ENCODE results near the gene TMEM94. TPM values are rescaled to one million over a fixed set of nuclear protein-coding genes. Genes with fewer than 3 reads are reported as not detected.

Gene TMEM94
- 37.2 and 53.6 TPM in 2 replicates for total RNA-seq

DNA sequence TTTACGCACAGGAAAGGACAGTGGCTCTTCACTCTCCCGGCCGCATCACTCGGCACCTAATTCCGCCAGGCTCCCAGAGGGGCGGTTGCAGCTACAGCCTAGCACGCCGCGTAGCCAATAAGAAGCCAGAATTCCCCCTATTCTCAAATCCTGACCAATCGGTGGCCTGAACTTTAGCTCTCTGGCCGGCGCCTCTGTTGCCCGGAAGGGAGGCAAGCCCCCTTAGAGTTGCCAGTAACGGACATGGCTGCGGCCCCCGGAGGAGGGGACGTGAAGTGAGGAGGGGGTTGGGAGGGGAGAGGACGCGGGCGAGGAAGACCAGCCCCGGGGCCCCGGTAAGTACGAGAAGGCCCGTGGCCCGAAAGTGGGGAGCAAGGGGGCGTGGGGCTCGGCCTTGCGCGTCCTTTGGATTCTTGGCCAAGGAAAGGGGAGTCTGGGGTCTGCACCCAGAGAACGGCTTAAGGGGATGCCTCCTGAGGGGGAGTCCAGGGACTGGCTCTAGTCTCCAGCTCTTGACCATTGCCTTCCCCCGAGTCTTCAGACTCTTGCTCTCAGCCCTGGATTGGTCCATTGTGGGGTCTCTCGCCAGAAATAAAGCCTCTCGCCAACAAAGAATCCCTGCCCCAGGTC is at the start of gene TMEM94:
Gene TMEM94, plus strand, starts transcription at position 219 of the 630 bp plus-strand sequence. CDS start 15,271 bp downstream, outside the sequence.

GRCh38 chr17:75515496-75516254 is 59.2 kb downstream of the TMEM94 start, which contains the start of gene CASKIN2:
CASKIN2 (minus strand) TSS chr17:75515537; CDS start chr17:75513804, 1,733 bp downstream.

GRCh38 chr17:75516255-75516618 is 59.8 kb downstream of the TMEM94 start, which contains the start of gene TSEN54:
TSEN54 (plus strand) TSS chr17:75516528; CDS start chr17:75516561, 33 bp downstream.

DNA sequence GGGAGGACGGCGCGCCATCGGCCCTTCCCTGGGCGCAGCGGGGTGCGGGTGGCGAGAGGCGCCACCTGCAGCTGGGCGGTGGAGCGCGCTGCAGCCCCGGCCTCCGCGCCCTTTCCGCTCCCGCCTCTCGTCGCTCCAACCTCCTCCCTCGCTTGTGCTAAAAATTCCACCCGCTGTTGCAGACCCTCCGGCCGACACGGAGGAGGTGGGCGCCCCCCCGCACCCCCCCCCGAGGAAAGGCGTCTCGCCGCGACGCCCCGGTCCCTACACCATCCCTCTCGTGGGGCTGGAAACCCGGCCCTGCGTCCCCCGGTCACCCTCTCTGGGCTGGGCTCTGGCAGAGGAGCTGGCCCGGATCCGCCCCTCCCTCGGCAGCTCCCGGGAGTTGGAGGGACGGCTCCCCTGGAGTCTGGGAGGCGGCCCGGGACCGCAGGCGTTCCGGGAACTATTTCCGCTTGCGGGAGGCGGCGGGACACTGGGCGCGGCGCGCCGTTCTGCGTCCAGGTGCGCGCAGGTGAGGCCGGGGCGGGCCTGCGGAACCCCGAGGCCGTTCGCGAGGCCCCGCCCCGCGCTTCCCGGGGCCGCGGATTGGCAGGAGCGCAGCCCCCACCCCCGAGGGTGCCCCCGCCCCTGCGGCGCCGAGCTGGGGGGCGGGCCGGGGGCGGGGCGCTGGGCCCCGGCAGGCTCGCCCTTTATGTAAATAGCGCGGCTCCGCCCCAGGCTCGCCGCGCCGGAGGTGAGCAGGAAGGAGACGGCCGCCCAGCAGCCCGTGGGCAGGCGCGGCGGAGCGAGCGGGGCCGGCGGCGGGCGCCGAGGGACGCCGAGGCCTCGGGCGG is 68.8 kb downstream of the TMEM94 start, which contains the start of gene LLGL2:
Gene LLGL2, plus strand, starts transcription at position 728 of the 836 bp plus-strand sequence. CDS start 17,730 bp downstream, outside the sequence.

Other genes starting within 250 kb of the TMEM94 start
- 16.9 and 18.5 TPM in 2 replicates for gene GGA3, start 195.0 kb upstream of the TMEM94 start, total RNA-seq
- 41.2 and 49.6 TPM in 2 replicates for gene MRPS7, start 194.8 kb upstream of the TMEM94 start, total RNA-seq
- gene MIF4GD, start 185.4 kb upstream of the TMEM94 start, total RNA-seq = 5.8 and 6.9 TPM in 2 replicates
- 5.3 and 5.5 TPM in 2 replicates for gene SLC25A19, start 167.2 kb upstream of the TMEM94 start, total RNA-seq
- gene GRB2, start 51.0 kb upstream of the TMEM94 start, total RNA-seq = 74.9 and 86.8 TPM in 2 replicates
- 7.1 and 8.0 TPM in 2 replicates for gene CASKIN2, start 58.9 kb downstream of the TMEM94 start, total RNA-seq
- gene TSEN54, start 59.9 kb downstream of the TMEM94 start, total RNA-seq = 7.4 and 11.1 TPM in 2 replicates
- gene LLGL2, start 69.1 kb downstream of the TMEM94 start, total RNA-seq = 0.15 and 1.3 TPM in 2 replicates
- gene MYO15B, start 131.2 kb downstream of the TMEM94 start, total RNA-seq = 4.1 and 6.1 TPM in 2 replicates
- 0.29 TPM in 1 of 2 replicates, not detected in the other for gene SMIM5, start 176.8 kb downstream of the TMEM94 start, total RNA-seq
- 24.0 and 34.1 TPM in 2 replicates for gene RECQL5, start 210.5 kb downstream of the TMEM94 start, total RNA-seq
- gene SAP30BP, start 210.7 kb downstream of the TMEM94 start, total RNA-seq = 60.5 and 69.4 TPM in 2 replicates

All from smooth muscle cell of trachea (primary cell).